Aorta (tissue), 5 donors: Measurements from ENCODE around the gene OR4D1. TPM values are rescaled to one million over a fixed set of nuclear protein-coding genes. Genes with fewer than 3 reads are reported as not detected.

Experiments used
- ATAC-seq: fragments of 200-7000 bp; cut with Tn5 transposase; one replicate; pipeline ENCODE4 v1.9.1; 2022; ENCODE audit warnings: moderate library complexity; ENCODE audit not compliant: low FRiP score
- DNase-seq, 2 donors: peaks; one replicate each; pipeline ENCODE4 v3.0.0-alpha.2; 2020
- H3K27ac ChIP-seq, 2 donors: one replicate each; pipeline ENCODE4 v1.5.1; 2013; ENCODE audit warnings: low read length in 2 of 2, mild to moderate bottlenecking in 2 of 2, moderate library complexity in 2 of 2, control low read depth in 1 of 2, inconsistent platforms in 1 of 2, low read depth in 1 of 2
- H3K27me3 ChIP-seq, 2 donors: one replicate each; pipeline ENCODE4 v1.6.1; 2013; ENCODE audit warnings: control low read depth in 1 of 2, low read length in 1 of 2, mild to moderate bottlenecking in 1 of 2, moderate library complexity in 1 of 2; ENCODE audit not compliant: insufficient read depth in 2 of 2, control insufficient read depth in 1 of 2
- H3K36me3 ChIP-seq, 2 donors: one replicate each; pipeline ENCODE4 v1.6.1; 2013; ENCODE audit warnings: control low read depth in 1 of 2, low read length in 1 of 2, mild to moderate bottlenecking in 1 of 2; ENCODE audit not compliant: insufficient read depth in 2 of 2, control insufficient read depth in 1 of 2
- H3K4me1 ChIP-seq, 2 donors: one replicate each; pipeline ENCODE4 v1.6.1; 2013; ENCODE audit warnings: low read length in 2 of 2, control low read depth in 1 of 2, mild to moderate bottlenecking in 1 of 2, moderate library complexity in 1 of 2; ENCODE audit not compliant: insufficient read depth in 2 of 2, control insufficient read depth in 1 of 2
- H3K4me3 ChIP-seq, 2 donors: one replicate each; pipeline ENCODE4 v1.5.1; 2013; ENCODE audit warnings: low read length in 2 of 2, control low read depth in 1 of 2, mild to moderate bottlenecking in 1 of 2
- H3K9me3 ChIP-seq: one replicate; pipeline ENCODE4 v1.6.1; 2013; ENCODE audit warnings: mild to moderate bottlenecking, low read length; ENCODE audit not compliant: control insufficient read depth
- WGBS, 2 donors: extraction: QIAGEN DNeasy Blood & Tissue Kit; methylation state at CpG; one replicate each; pipeline ENCODE4 v1.1.7; 2013; 5-methylcytosine and 5-hydroxymethylcytosine counted together
- intact Hi-C, 2 donors: fragments of 100-400 bp; cut with DNase I; formaldehyde crosslinking; loops; one replicate each; pipeline versions ENCODE4 v1.14.2 to v1.15.0; 2022
- polyA plus RNA-seq, 2 donors: library from polyadenylated mRNA; stranded (reverse); fragments of 200-250 nt; gene quantifications; one replicate each; pipeline ENCODE4 v1.2.3, GENCODE V29; 2013
- total RNA-seq, 2 donors: library from RNA; stranded (reverse); fragmentation: NEBNext Ultra II Directional; extraction: Animal tissue kit (Norgen Biotek cat#: 25700); gene quantifications; one replicate each; pipeline ENCODE4 v1.2.1, GENCODE V29; 2021
- donor health status: healthy with polysubstance abuse.
- donor health status: Bipolar disorder and iron deficiency.
- donor health status: DM: no; HTN: no; CAD: no.
- donor health status: DM: no; HTN: no; CAD: no.
- donor health status: DM: yes; HTN: yes; CAD: no.

Gene OR4D1
- total and polyA plus RNA-seq, 4 donors, result not detected

GRCh38 chr17:58165981-58166380 lies 17.8 kb downstream of the OR4D1 start:
- WGBS, 2 donors, result 10 to 11% methylated on average over 2 of the region's 2 CpGs
- no peaks in the 10 kb centered on the region for H3K36me3 ChIP-seq
- no peaks in the 10 kb centered on the region for H3K27me3 ChIP-seq

GRCh38 chr17:58166682-58167081 lies 18.5 kb downstream of the OR4D1 start, which contains the start of gene OR4D2:
TSS of gene OR4D2 (plus strand) at chr17:58166982. CDS start at chr17:58169656, 2,674 bp downstream.
- Histone ChIP-seq H3K4me3 (no peak within 1 kb of the TSS), H3K9me3 (no peaks in the 10 kb centered on the region), H3K27me3 (no peaks in the 10 kb centered on the region), H3K36me3 (no peaks in the 10 kb centered on the region), H3K27ac (no peak within 1 kb of the TSS), H3K4me1 (no peaks in the 10 kb centered on the region)
- ATAC-seq, result no peak
- no peak for DNase-seq
- intact Hi-C loops, result no loop called here
- whole genome bisulfite sequencing, 2 donors, result 55 to 56% methylated on average over 6 of the region's 6 CpGs

More at GRCh38 chr17:58165981-58166380, 17.8 kb downstream of the OR4D1 start:
- no peak overlapping the region for H3K4me3 ChIP-seq
- no peaks in the 10 kb centered on the region for H3K9me3 ChIP-seq
- no peak for ATAC-seq
- intact Hi-C loops, result no loop called here
- no peak overlapping the region for H3K27ac ChIP-seq
- H3K4me1 ChIP-seq, result no peaks in the 10 kb centered on the region
- DNase-seq, result no peak

GRCh38 chr17:58170622-58171021 lies 22.4 kb downstream of the OR4D1 start:
- 66 to 70% methylated on average over 4 of the region's 4 CpGs for WGBS, 2 donors
- Histone ChIP-seq H3K27me3 (no peaks in the 10 kb centered on the region), H3K27ac (no peak overlapping the region), H3K9me3 (no peaks in the 10 kb centered on the region), H3K4me3 (no peak overlapping the region), H3K36me3 (no peaks in the 10 kb centered on the region), H3K4me1 (no peaks in the 10 kb centered on the region)
- ATAC-seq (no peak), DNase-seq (no peak)
- intact Hi-C loops, result no loop called here

- H3K9me3 ChIP-seq, result no peaks in the 10 kb centered on the region
- no peaks in the 10 kb centered on the region for H3K27me3 ChIP-seq
- 33 to 41% methylated on average over 2 of the region's 2 CpGs for WGBS, 2 donors
- no peaks in the 10 kb centered on the region for H3K36me3 ChIP-seq
- intact Hi-C loops, result no loop called here
- H3K4me3 ChIP-seq, result no peak overlapping the region
- ATAC-seq, result no peak
- H3K27ac ChIP-seq, result no peak overlapping the region
- H3K4me1 ChIP-seq, result no peaks in the 10 kb centered on the region
- no peak for DNase-seq
Measured at GRCh38 chr17:58172369-58173071, 24.3 kb downstream of the OR4D1 start.

GRCh38 chr17:58174871-58175270 lies 26.7 kb downstream of the OR4D1 start:
- Histone ChIP-seq H3K9me3 (no peaks in the 10 kb centered on the region), H3K36me3 (no peaks in the 10 kb centered on the region), H3K27me3 (no peaks in the 10 kb centered on the region), H3K4me1 (no peaks in the 10 kb centered on the region), H3K4me3 (no peak overlapping the region), H3K27ac (no peak overlapping the region)
- no peak for ATAC-seq
- intact Hi-C loops, result no loop called here
- no peak for DNase-seq
- WGBS, 2 donors, result 47 to 55% methylated on average over 3 of the region's 3 CpGs

- WGBS, 2 donors, result 39% methylated on average over 7 of the region's 7 CpGs
- no peak for DNase-seq
- intact Hi-C loops, result no loop called here
- no peaks in the 10 kb centered on the region for H3K27me3 ChIP-seq
- H3K9me3 ChIP-seq, result no peaks in the 10 kb centered on the region
- ATAC-seq, result no peak
- H3K4me3 ChIP-seq, result no peak overlapping the region
- no peak overlapping the region for H3K27ac ChIP-seq
- H3K4me1 ChIP-seq, result no peaks in the 10 kb centered on the region
- H3K36me3 ChIP-seq, result no peaks in the 10 kb centered on the region
Measured at GRCh38 chr17:58176200-58176599, 28.0 kb downstream of the OR4D1 start.

- no peak for DNase-seq
- no peak overlapping the region for H3K4me3 ChIP-seq
- no peaks in the 10 kb centered on the region for H3K9me3 ChIP-seq
- H3K36me3 ChIP-seq, result no peaks in the 10 kb centered on the region
- intact Hi-C loops, result no loop called here
- H3K27ac ChIP-seq, result no peak overlapping the region
- no peaks in the 10 kb centered on the region for H3K4me1 ChIP-seq
- no peak for ATAC-seq
- no peaks in the 10 kb centered on the region for H3K27me3 ChIP-seq
- 77 to 79% methylated on average over 4 of the region's 4 CpGs for WGBS, 2 donors
Measured at GRCh38 chr17:58181796-58182195, 33.6 kb downstream of the OR4D1 start.

- Histone ChIP-seq H3K36me3 (no peaks in the 10 kb centered on the region), H3K27ac (no peak overlapping the region), H3K4me3 (no peak overlapping the region), H3K9me3 (no peaks in the 10 kb centered on the region), H3K27me3 (no peaks in the 10 kb centered on the region), H3K4me1 (no peaks in the 10 kb centered on the region)
- DNase-seq (no peak), ATAC-seq (no peak)
- intact Hi-C loops, result no loop called here
- WGBS, 2 donors, result 83 to 90% methylated on average over 4 of the region's 4 CpGs
Measured at GRCh38 chr17:58183514-58183913, 35.3 kb downstream of the OR4D1 start.

- WGBS, 2 donors, result 51 to 52% methylated on average over 10 of the region's 10 CpGs
- no peak for ATAC-seq
Measured at GRCh38 chr17:58184308-58184985, 36.3 kb downstream of the OR4D1 start.

More at GRCh38 chr17:58184308-58184985, 36.3 kb downstream of the OR4D1 start:
- no peak overlapping the region for H3K4me3 ChIP-seq
- no peak for DNase-seq
- H3K9me3 ChIP-seq, result no peaks in the 10 kb centered on the region
- no peaks in the 10 kb centered on the region for H3K4me1 ChIP-seq
- H3K27me3 ChIP-seq, result no peaks in the 10 kb centered on the region
- H3K36me3 ChIP-seq, result no peaks in the 10 kb centered on the region
- intact Hi-C loops, result no loop called here
- no peak overlapping the region for H3K27ac ChIP-seq
